HCT116 (cell line): ENCODE results near the gene KIAA0825. TPM values are rescaled to one million over a fixed set of nuclear protein-coding genes. Genes with fewer than 3 reads are reported as not detected.

ENCODE experiments used
- ATAC-seq: fragments of 200-7000 bp; cut with Tn5 transposase; 2 replicates; pipeline ENCODE4 v1.9.1; 2020; ENCODE audit warnings: mild to moderate bottlenecking, moderate library complexity
- BruUV-seq: library from RNA; stranded (reverse); fragments of 400-500 nt; replicated peaks from 2 replicates; lab custom pipeline; 2021; lab: Mats Ljungman, UMichigan
- CTCF ChIA-PET: fragments of 300-600 bp; sonication (Branson Sonifier 250); formaldehyde crosslinking; loops from one replicate; lab custom pipeline; 2021; ENCODE audit warnings: antibody characterized with exemption; lab: Charles Lee
- POLR2A ChIA-PET: fragments of 300-600, 350-600 bp; sonication (Branson Sonifier 250); formaldehyde crosslinking; loops from one replicate; lab custom pipeline; 2021; ENCODE audit warnings: antibody characterized with exemption; lab: Charles Lee
- RAD21 ChIA-PET, 2 experiments: fragments of 300-600 bp; sonication (Branson Sonifier 250); formaldehyde crosslinking; loops; one replicate each; lab custom pipeline; 2023; ENCODE audit warnings: low total read pairs in 2 of 2; ENCODE audit not compliant: uncharacterized antibody in 2 of 2, unreplicated experiment in 2 of 2, low non-redundant PET in 1 of 2; lab: Charles Lee
- DNase-seq: peaks from one replicate; pipeline ENCODE4 v3.0.0-alpha.2; 2010; ENCODE audit warnings: low read depth, low spot score
- H2AFZ ChIP-seq: fragments of 200-600 bp; shearing (Covaris generic), sonication (generic); 2 replicates; pipeline ENCODE4 v1.6.1; 2017; ENCODE audit warnings: low read depth, mixed run types, mixed read lengths, antibody characterized with exemption, low read length; ENCODE audit not compliant: poor library complexity, severe bottlenecking
- H3K27ac ChIP-seq: 2 replicates; pipeline ENCODE4 v1.5.1; 2012; ENCODE audit warnings: low read depth, low read length
- H3K27me3 ChIP-seq: fragments of 200-600 bp; sonication (generic); 2 replicates; pipeline ENCODE4 v1.6.1; 2016; ENCODE audit warnings: mixed run types, low read length, mixed read lengths; ENCODE audit not compliant: insufficient read depth
- H3K36me3 ChIP-seq, 2 experiments: fragments of 200-500 bp in 1 of 2; fragments of 200-600 bp in 1 of 2; sonication (Bioruptor generic) in 1 of 2; sonication (generic) in 1 of 2; 2 replicates each; pipeline versions ENCODE4 v1.5.1 to v1.6.1; 2014 to 2016; ENCODE audit warnings: low read length in 2 of 2, inconsistent platforms in 1 of 2, mixed read lengths in 1 of 2, mixed run types in 1 of 2; ENCODE audit not compliant: insufficient read depth in 2 of 2, control insufficient read depth in 1 of 2
- H3K4me1 ChIP-seq, 2 experiments: fragments of 200-600 bp in 1 of 2; sonication (generic) in 1 of 2; 2 replicates each; pipeline versions ENCODE4 v1.5.1 to v1.6.1; 2012 to 2017; ENCODE audit warnings: low read length in 2 of 2, inconsistent platforms in 1 of 2, mild to moderate bottlenecking in 1 of 2, mixed read lengths in 1 of 2, mixed run types in 1 of 2, moderate library complexity in 1 of 2; ENCODE audit not compliant: insufficient read depth in 2 of 2, control insufficient read depth in 1 of 2
- H3K4me2 ChIP-seq: fragments of 200-600 bp; sonication (generic); 2 replicates; pipeline ENCODE4 v1.6.1; 2017; ENCODE audit warnings: mixed run types, low read length, mixed read lengths
- H3K4me3 ChIP-seq, 2 experiments: fragments of 200-600 bp in 1 of 2; sonication (generic) in 1 of 2; replicated peaks in 1 of 2; 2 replicates each; pipeline ENCODE4 v1.5.1; 2011 to 2016; ENCODE audit warnings: low read length in 2 of 2, control low read depth in 1 of 2, low read depth in 1 of 2, mild to moderate bottlenecking in 1 of 2, mixed read lengths in 1 of 2, mixed run types in 1 of 2
- H3K79me2 ChIP-seq: fragments of 200-600 bp; sonication (generic); 2 replicates; pipeline ENCODE4 v1.6.1; 2017; ENCODE audit warnings: mild to moderate bottlenecking, mixed run types, low read length, moderate library complexity, mixed read lengths; ENCODE audit not compliant: insufficient read depth
- H3K9ac ChIP-seq: fragments of 200-600 bp; sonication (generic); 2 replicates; pipeline ENCODE4 v1.6.1; 2016; ENCODE audit warnings: low read length, mixed read lengths
- H3K9me2 ChIP-seq: fragments of 200-600 bp; sonication (generic), shearing (Covaris generic); 2 replicates; pipeline ENCODE4 v1.6.1; 2017; ENCODE audit warnings: mixed run types, mild to moderate bottlenecking, moderate library complexity; ENCODE audit not compliant: insufficient read depth
- H3K9me3 ChIP-seq, 2 experiments: fragments of 200-500 bp in 1 of 2; fragments of 200-600 bp in 1 of 2; sonication (Bioruptor generic) in 1 of 2; sonication (generic) in 1 of 2; 2 replicates each; pipeline ENCODE4 v1.6.1; 2014 to 2017; ENCODE audit warnings: low read length in 2 of 2, mixed read lengths in 2 of 2, inconsistent platforms in 1 of 2, low read depth in 1 of 2, mild to moderate bottlenecking in 1 of 2, mixed run types in 1 of 2, moderate library complexity in 1 of 2; ENCODE audit not compliant: control insufficient read depth in 1 of 2, insufficient read depth in 1 of 2
- H4K20me1 ChIP-seq: fragments of 200-600 bp; sonication (generic), shearing (Covaris generic); 2 replicates; pipeline ENCODE4 v1.6.1; 2017; ENCODE audit warnings: mixed run types, mild to moderate bottlenecking, moderate library complexity; ENCODE audit not compliant: insufficient read depth
- ATF3 ChIP-seq: IDR thresholded peaks from 2 replicates; pipeline ENCODE4 v1.6.1; 2012
- CBX3 ChIP-seq: IDR thresholded peaks from 2 replicates; pipeline ENCODE4 v1.6.1; 2012; ENCODE audit warnings: low read depth
- CEBPB ChIP-seq: IDR thresholded peaks from 2 replicates; pipeline ENCODE4 v1.6.1; 2012; ENCODE audit warnings: low read depth
- CTCF ChIP-seq, 3 experiments: fragments of 200-600 bp in 1 of 3; sonication (generic) in 1 of 3; IDR thresholded peaks in 2 of 3; conservative IDR thresholded peaks in 1 of 3; 2 replicates each; pipeline ENCODE4 v1.5.1; 2012 to 2017; ENCODE audit warnings: low read depth in 2 of 3, low read length in 2 of 3, antibody characterized with exemption in 1 of 3, borderline replicate concordance in 1 of 3, control low read depth in 1 of 3, mild to moderate bottlenecking in 1 of 3, mixed read lengths in 1 of 3, mixed run types in 1 of 3, moderate library complexity in 1 of 3; ENCODE audit not compliant: insufficient read depth in 1 of 3
- EGR1 ChIP-seq: IDR thresholded peaks from 2 replicates; pipeline ENCODE4 v1.6.1; 2012; ENCODE audit warnings: low read depth
- ELF1 ChIP-seq: IDR thresholded peaks from 2 replicates; pipeline ENCODE4 v1.6.1; 2012; ENCODE audit warnings: low read depth, borderline replicate concordance
- MAX ChIP-seq: IDR thresholded peaks from 2 replicates; pipeline ENCODE4 v1.6.1; 2012
- POLR2AphosphoS5 ChIP-seq: IDR thresholded peaks from 2 replicates; pipeline ENCODE4 v1.6.1; 2011; ENCODE audit warnings: mild to moderate bottlenecking, low read depth, low read length, moderate library complexity
- RAD21 ChIP-seq: IDR thresholded peaks from 2 replicates; pipeline ENCODE4 v1.6.1; 2012; ENCODE audit warnings: low read depth, mild to moderate bottlenecking
- SP1 ChIP-seq: IDR thresholded peaks from 2 replicates; pipeline ENCODE4 v1.6.1; 2012; ENCODE audit warnings: low read depth
- SRF ChIP-seq: IDR thresholded peaks from 2 replicates; pipeline ENCODE4 v1.6.1; 2012; ENCODE audit warnings: low read depth
- TCF7L2 ChIP-seq: IDR thresholded peaks from 2 replicates; pipeline ENCODE4 v1.7.0; 2011; ENCODE audit warnings: borderline replicate concordance, inconsistent platforms; ENCODE audit not compliant: insufficient read depth, insufficient read length; ENCODE audit errors: extremely low read depth
- YY1 ChIP-seq: IDR thresholded peaks from 2 replicates; pipeline ENCODE4 v1.6.1; 2011; ENCODE audit warnings: low read length, low read depth, moderate library complexity, mild to moderate bottlenecking; ENCODE audit not compliant: insufficient replicate concordance; ENCODE audit errors: extremely low read depth
- ZBTB33 ChIP-seq: IDR thresholded peaks from 2 replicates; pipeline ENCODE4 v1.6.1; 2011; ENCODE audit warnings: mild to moderate bottlenecking, low read length, moderate library complexity; ENCODE audit not compliant: insufficient replicate concordance; ENCODE audit errors: extremely low read depth
- intact Hi-C: fragments of 100-400 bp; cut with micrococcal nuclease; formaldehyde crosslinking; loops from 2 replicates; pipeline ENCODE4 v1.10.0; 2022
- total RNA-seq: library from RNA; stranded (reverse); gene quantifications from one replicate; pipeline ENCODE4 v1.2.1, GENCODE V29; 2021; ENCODE audit not compliant: unreplicated experiment

KIAA0825 gene
- total RNA-seq, 1 experiment from 2014 or later, result 1.4 TPM

- H3K9me3 ChIP-seq, result no peaks in the 10 kb centered on the region
- DNase-seq, result peak; percentile 32
- no peaks in the 10 kb centered on the region for H3K27me3 ChIP-seq
- no peaks in the 10 kb centered on the region for H4K20me1 ChIP-seq
- ChIA-PET RAD21 (interaction anchor here in 1 of 2 experiments (0.7 kb wide), 1 partner anchor 213 kb away, joined by 4 read pairs; no protein-coding TSS in a partner anchor), POLR2A (no interaction called here), CTCF (interaction anchor here (0.6 to 1.8 kb wide), 5 partner anchors 10 to 368 kb away, joined by 3 to 14 read pairs (median 6); no protein-coding TSS in a partner anchor)
- H3K9ac ChIP-seq, result no peak overlapping the region
- H3K4me1 ChIP-seq, result no peaks in the 10 kb centered on the region
- H3K79me2 ChIP-seq, result no peaks in the 10 kb centered on the region
- H3K27ac ChIP-seq, result no peak overlapping the region
- H3K4me3 ChIP-seq, result no peak overlapping the region
- intact Hi-C loops, result loop anchor here (1.0 to 5.0 kb wide), 4 partner anchors 168 to 368 kb away; no protein-coding TSS in a partner anchor
- TF ChIP-seq CTCF (IDR thresholded peaks at IDR 0.05 in 2 of 3, conservative IDR thresholded peaks at IDR 0.05 in 1 of 3; ENCODE audit: borderline replicate concordance in 1 of 3, insufficient read depth in 1 of 3, low read depth in 2 of 3, low read length in 2 of 3), result peak; percentile 56 to 78 (median 57); a peak in 5 of 6 replicates
- no peak for TF ChIP-seq EGR1
- no peak for TF ChIP-seq TCF7L2
- TF ChIP-seq SRF, result no peak
- no peak for TF ChIP-seq YY1
- TF ChIP-seq CEBPB, result no peak
- no peak for TF ChIP-seq ZBTB33
- no peak for TF ChIP-seq ELF1
- TF ChIP-seq MAX, result no peak
- no peak for TF ChIP-seq POLR2AphosphoS5
- TF ChIP-seq RAD21, result peak; percentile 69
- TF ChIP-seq CBX3, result no peak
- no peak for TF ChIP-seq SP1
- no peak for TF ChIP-seq ATF3
- TF ChIP-seq, all 23 proteins: peak for 2
- Histone ChIP-seq H2AFZ (peak overlapping the region; percentile 75), H3K36me3 (no peaks in the 10 kb centered on the region), H3K9me2 (no peaks in the 10 kb centered on the region), H3K4me2 (no peak overlapping the region)
- no TSS peak for BruUV-seq
- peak; percentile 86 for ATAC-seq
These were observed 93.3 kb downstream of the KIAA0825 start for GRCh38 chr5:94524841-94525697.
